Sigmoid colon (tissue), 7 donors: Measurements from ENCODE around the gene BIK. TPM values are rescaled to one million over a fixed set of nuclear protein-coding genes. Genes with fewer than 3 reads are reported as not detected.
"Not testable (repeated sequence)": the region's sequence is repeated elsewhere in the genome, so short reads cannot be mapped to it uniquely, and the experiment has no call there.

Experiments
- DNase-seq: peaks from one replicate; pipeline ENCODE4 v3.0.0-alpha.2; 2019
- H3K27ac ChIP-seq, 4 donors: fragments of 200-600 bp; sonication (generic); one replicate each; pipeline ENCODE4 v1.5.1; 2016 to 2019; ENCODE audit warnings: mild to moderate bottlenecking in 1 of 4
- H3K27me3 ChIP-seq, 3 donors: fragments of 200-600 bp; sonication (generic); one replicate each; pipeline ENCODE4 v1.5.1; 2019; ENCODE audit warnings: mild to moderate bottlenecking in 1 of 3
- H3K36me3 ChIP-seq, 4 donors: fragments of 200-600 bp; sonication (generic); one replicate each; pipeline ENCODE4 v1.5.1; 2016 to 2019
- H3K4me1 ChIP-seq, 4 donors: fragments of 200-600 bp; sonication (generic); one replicate each; pipeline ENCODE4 v1.5.1; 2017 to 2019
- H3K4me3 ChIP-seq, 4 donors: fragments of 200-600 bp; sonication (generic); one replicate each; pipeline ENCODE4 v1.5.1; 2017 to 2019; ENCODE audit warnings: mild to moderate bottlenecking in 2 of 4, moderate library complexity in 1 of 4
- H3K9me3 ChIP-seq, 4 donors: fragments of 200-600 bp in 3 of 4; sonication (generic) in 3 of 4; one replicate each; pipeline versions ENCODE4 v1.5.1 to v1.6.1; 2013 to 2019
- CTCF ChIP-seq, 4 experiments: fragments of 450-650 bp in 3 of 4; fragments of 200-600 bp in 1 of 4; IDR thresholded peaks; one replicate each; pipeline ENCODE4 v1.5.1; 2016 to 2019; ENCODE audit warnings: antibody characterized with exemption in 4 of 4, mild to moderate bottlenecking in 3 of 4, moderate library complexity in 2 of 4
- EP300 ChIP-seq, 4 donors: sonication (generic); formaldehyde crosslinking; IDR thresholded peaks; one replicate each; pipeline ENCODE4 v1.6.1; 2017; ENCODE audit warnings: antibody characterized with exemption in 4 of 4
- POLR2A ChIP-seq, 2 donors: fragments of 450-650 bp; IDR thresholded peaks; one replicate each; pipeline ENCODE4 v1.6.1; 2016; ENCODE audit warnings: antibody characterized with exemption in 2 of 2, mild to moderate bottlenecking in 2 of 2, moderate library complexity in 2 of 2
- POLR2AphosphoS5 ChIP-seq, 4 donors: sonication (generic); formaldehyde crosslinking; IDR thresholded peaks; one replicate each; pipeline ENCODE4 v1.6.1; 2017; ENCODE audit warnings: antibody characterized with exemption in 4 of 4
- WGBS, 2 donors: extraction: QIAGEN DNeasy Blood & Tissue Kit; methylation state at CpG; one replicate each; pipeline ENCODE4 v1.1.7; 2013; 5-methylcytosine and 5-hydroxymethylcytosine counted together
- intact Hi-C: fragments of 100-400 bp; cut with DNase I; formaldehyde crosslinking; loops from one replicate; pipeline ENCODE4 v1.15.1; 2023
- polyA plus RNA-seq, 3 donors: library from polyadenylated mRNA; stranded (reverse); fragments of 200-250 nt; gene quantifications; one replicate each; pipeline ENCODE4 v1.2.3, GENCODE V29; 2013
- total RNA-seq, 4 donors: library from RNA; depleted of rRNA; stranded (reverse); fragments of >200 nt; gene quantifications; one replicate each; pipeline ENCODE4 v1.1.0, GENCODE V29; 2016
- donor health status: healthy with polysubstance abuse.
- donor health status: Bipolar disorder and iron deficiency.
- donor health status: healthy.

BIK gene
- total and polyA plus RNA-seq, 7 donors = 29.6 to 39.1 (median 35.4) TPM; not detected in 4

GRCh38 chr22:43142880-43143562 is 32.5 kb downstream of the BIK start, which contains the start of gene MCAT:
Gene MCAT, minus strand, starts transcription at chr22:43143398. Its CDS starts 50 bp downstream, at chr22:43143348.
- no peak for TF ChIP-seq CTCF (IDR thresholded peaks at IDR 0.05)
- TF ChIP-seq EP300 (IDR thresholded peaks at IDR 0.05) = no peak
- peak; percentile 54 to 81 (median 76) for TF ChIP-seq POLR2AphosphoS5 (IDR thresholded peaks at IDR 0.05)
- peak; percentile 23 to 47 for TF ChIP-seq POLR2A (IDR thresholded peaks at IDR 0.05)
- Histone ChIP-seq H3K27ac (peak within 1 kb of the TSS; percentile 62 to 72 (median 71)), H3K36me3 (peaks cover 0 to 34% (median 2%) of the 10 kb centered on the region in 4 donors), H3K27me3 (no peaks in the 10 kb centered on the region), H3K4me3 (peak within 1 kb of the TSS; percentile 79 to 98 (median 88)), H3K9me3 (no peaks in the 10 kb centered on the region), H3K4me1 (peaks cover 0 to 25% (median 20%) of the 10 kb centered on the region in 4 donors)
- intact Hi-C loops = loop anchor here (10.0 kb wide), 1 partner anchor 288 kb away; the partner anchor contains the start of gene ARFGAP3
- DNase-seq = peak; percentile 91
- 0 to 1% methylated on average over 83 of the region's 83 CpGs for WGBS, 2 donors

GRCh38 chr22:43144949-43145348 is 34.4 kb downstream of the BIK start:
- intact Hi-C loops = loop anchor here (10.0 kb wide), 1 partner anchor 290 kb away; the partner anchor contains the start of gene ARFGAP3
- no peaks in the 10 kb centered on the region for H3K9me3 ChIP-seq
- 79 to 85% methylated on average over 3 of the region's 3 CpGs for WGBS, 2 donors

GRCh38 chr22:43145371-43145770 is 34.8 kb downstream of the BIK start:
- DNase-seq, H3K27ac ChIP-seq, H3K27me3 ChIP-seq, H3K9me3 ChIP-seq, H3K4me3 ChIP-seq: not testable (repeated sequence)
- WGBS, 2 donors = 93 to 94% methylated on average over 8 of the region's 8 CpGs
- H3K36me3 ChIP-seq = peaks cover 0 to 10% (median 0%) of the 10 kb centered on the region in 4 donors
- intact Hi-C loops = loop anchor here (10.0 kb wide), 1 partner anchor 291 kb away; the partner anchor contains the start of gene ARFGAP3
- peaks cover 0 to 25% (median 22%) of the 10 kb centered on the region in 4 donors for H3K4me1 ChIP-seq

More at GRCh38 chr22:43144949-43145348, 34.4 kb downstream of the BIK start:
- TF ChIP-seq POLR2AphosphoS5 (IDR thresholded peaks at IDR 0.05) (no peak), EP300 (IDR thresholded peaks at IDR 0.05) (no peak), CTCF (IDR thresholded peaks at IDR 0.05) (no peak), POLR2A (IDR thresholded peaks at IDR 0.05) (no peak)
- Histone ChIP-seq H3K27me3 (no peaks in the 10 kb centered on the region), H3K27ac (no peak overlapping the region), H3K4me1 (peaks cover 0 to 25% (median 20%) of the 10 kb centered on the region in 4 donors), H3K36me3 (peaks cover 0 to 14% (median 0%) of the 10 kb centered on the region in 4 donors), H3K4me3 (no peak overlapping the region)
- DNase-seq = no peak

GRCh38 chr22:43146332-43146731 is 35.8 kb downstream of the BIK start:
- WGBS, 2 donors = 84 to 91% methylated on average over 15 of the region's 15 CpGs
- DNase-seq, H3K27ac ChIP-seq, H3K27me3 ChIP-seq, H3K36me3 ChIP-seq, H3K9me3 ChIP-seq, H3K4me3 ChIP-seq: not testable (repeated sequence)
- peaks cover 0 to 29% (median 27%) of the 10 kb centered on the region in 4 donors for H3K4me1 ChIP-seq
- intact Hi-C loops = loop anchor here (10.0 kb wide), 1 partner anchor 292 kb away; the partner anchor contains the start of gene ARFGAP3

GRCh38 chr22:43147821-43148220 is 37.3 kb downstream of the BIK start:
- no peak for DNase-seq
- no peaks in the 10 kb centered on the region for H3K9me3 ChIP-seq
- H3K4me3 ChIP-seq = no peak overlapping the region
- no peak for TF ChIP-seq EP300 (IDR thresholded peaks at IDR 0.05)
- no peak for TF ChIP-seq CTCF (IDR thresholded peaks at IDR 0.05)
- no peak for TF ChIP-seq POLR2AphosphoS5 (IDR thresholded peaks at IDR 0.05)
- TF ChIP-seq POLR2A (IDR thresholded peaks at IDR 0.05) = no peak
- WGBS, 2 donors = 67 to 79% methylated on average over 8 of the region's 8 CpGs
- H3K4me1 ChIP-seq = peaks cover 0 to 31% (median 26%) of the 10 kb centered on the region in 4 donors
- no peaks in the 10 kb centered on the region for H3K36me3 ChIP-seq
- intact Hi-C loops = loop anchor here (10.0 kb wide), 1 partner anchor 293 kb away; the partner anchor contains the start of gene ARFGAP3
- no peaks in the 10 kb centered on the region for H3K27me3 ChIP-seq
- peak overlapping the region in 2 of 4 donors; percentile 3 to 25 for H3K27ac ChIP-seq
